ENCODE results near the gene ELOVL3.

- TF ChIP-seq EZH2 (IDR thresholded peaks at IDR 0.05; ENCODE audit: insufficient read depth, poor library complexity, severe bottlenecking) (no peak), EZH2phosphoT487 (IDR thresholded peaks at IDR 0.05; ENCODE audit: insufficient read depth, low read depth) (no peak)
These were observed 17.2 kb downstream of the ELOVL3 start for GRCh38 chr10:102243309-102243708.
